ENCODE results near the gene ZSCAN22. TPM values are rescaled to one million over a fixed set of nuclear protein-coding genes. Genes with fewer than 3 reads are reported as not detected.

The ZSCAN22 gene
- total and polyA plus RNA-seq, 2 of the 13 experiments (the other 11 are each of a cell fraction or from before 2014, with no cell fraction given), result 2.5 to 3.5 TPM

DNA sequence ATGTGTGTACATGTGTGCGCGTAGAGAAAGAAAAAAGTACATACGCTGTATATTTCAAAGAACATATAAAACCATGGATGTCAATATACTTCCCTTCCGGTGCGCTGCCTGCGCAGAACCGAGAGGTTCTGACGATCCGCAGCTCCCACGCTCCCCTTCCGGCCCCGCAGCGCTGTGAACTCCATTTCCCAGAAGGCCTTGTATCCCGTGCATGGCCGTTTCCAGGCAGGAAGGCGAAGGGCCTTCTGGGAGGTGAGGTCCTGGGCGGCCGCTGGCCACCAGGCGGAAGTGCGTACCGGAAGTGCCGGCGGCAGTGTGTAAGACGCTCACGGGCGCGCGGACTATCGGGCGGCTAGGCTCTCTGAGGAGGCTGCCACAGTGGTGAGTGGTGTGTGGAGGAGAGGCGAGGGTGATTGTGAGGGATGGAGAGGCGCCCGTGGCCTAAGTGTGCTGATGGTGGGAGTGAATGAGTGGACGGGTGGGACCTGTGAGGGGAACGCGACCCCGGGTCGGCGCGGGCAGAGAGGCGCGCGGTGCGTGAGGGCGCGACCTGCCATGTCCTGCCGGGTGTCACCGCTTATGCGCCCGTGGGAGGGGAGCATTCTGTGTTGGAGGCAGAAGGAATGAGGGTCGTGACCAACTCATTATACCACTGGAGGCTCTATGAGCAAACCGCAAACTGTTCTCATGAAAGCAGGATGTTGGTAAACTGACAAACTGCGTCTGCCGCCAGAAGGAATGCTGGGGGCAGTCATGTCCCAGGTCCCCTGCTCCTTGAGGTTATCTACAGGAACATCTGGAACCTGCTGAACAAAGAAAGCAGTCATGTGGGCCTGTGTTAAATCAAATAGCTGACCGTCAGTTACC lies 21.5 kb upstream of the ZSCAN22 start, which contains the start of gene ERVK3-1 (continued):
- TF ChIP-seq, protein P1, sequence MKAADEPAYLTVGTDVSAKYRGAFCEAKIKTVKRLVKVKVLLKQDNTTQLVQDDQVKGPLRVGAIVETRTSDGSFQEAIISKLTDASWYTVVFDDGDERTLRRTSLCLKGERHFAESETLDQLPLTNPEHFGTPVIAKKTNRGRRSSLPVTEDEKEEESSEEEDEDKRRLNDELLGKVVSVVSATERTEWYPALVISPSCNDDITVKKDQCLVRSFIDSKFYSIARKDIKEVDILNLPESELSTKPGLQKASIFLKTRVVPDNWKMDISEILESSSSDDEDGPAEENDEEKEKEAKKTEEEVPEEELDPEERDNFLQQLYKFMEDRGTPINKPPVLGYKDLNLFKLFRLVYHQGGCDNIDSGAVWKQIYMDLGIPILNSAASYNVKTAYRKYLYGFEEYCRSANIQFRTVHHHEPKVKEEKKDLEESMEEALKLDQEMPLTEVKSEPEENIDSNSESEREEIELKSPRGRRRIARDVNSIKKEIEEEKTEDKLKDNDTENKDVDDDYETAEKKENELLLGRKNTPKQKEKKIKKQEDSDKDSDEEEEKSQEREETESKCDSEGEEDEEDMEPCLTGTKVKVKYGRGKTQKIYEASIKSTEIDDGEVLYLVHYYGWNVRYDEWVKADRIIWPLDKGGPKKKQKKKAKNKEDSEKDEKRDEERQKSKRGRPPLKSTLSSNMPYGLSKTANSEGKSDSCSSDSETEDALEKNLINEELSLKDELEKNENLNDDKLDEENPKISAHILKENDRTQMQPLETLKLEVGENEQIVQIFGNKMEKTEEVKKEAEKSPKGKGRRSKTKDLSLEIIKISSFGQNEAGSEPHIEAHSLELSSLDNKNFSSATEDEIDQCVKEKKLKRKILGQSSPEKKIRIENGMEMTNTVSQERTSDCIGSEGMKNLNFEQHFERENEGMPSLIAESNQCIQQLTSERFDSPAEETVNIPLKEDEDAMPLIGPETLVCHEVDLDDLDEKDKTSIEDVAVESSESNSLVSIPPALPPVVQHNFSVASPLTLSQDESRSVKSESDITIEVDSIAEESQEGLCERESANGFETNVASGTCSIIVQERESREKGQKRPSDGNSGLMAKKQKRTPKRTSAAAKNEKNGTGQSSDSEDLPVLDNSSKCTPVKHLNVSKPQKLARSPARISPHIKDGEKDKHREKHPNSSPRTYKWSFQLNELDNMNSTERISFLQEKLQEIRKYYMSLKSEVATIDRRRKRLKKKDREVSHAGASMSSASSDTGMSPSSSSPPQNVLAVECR (CRISPR knock-in tag; IDR thresholded peaks at IDR 0.05; ENCODE audit: borderline replicate concordance), result peak; percentile 98
- TF ChIP-seq PPARG (CRISPR knock-in tag; conservative IDR thresholded peaks at IDR 0.05), result 0 out of 2 replicates have a peak, but pooled peaks have one; percentile 14
- peak; percentile 73 for TF ChIP-seq RXRA (CRISPR knock-in tag; IDR thresholded peaks at IDR 0.05)
- TF ChIP-seq, protein P2, sequence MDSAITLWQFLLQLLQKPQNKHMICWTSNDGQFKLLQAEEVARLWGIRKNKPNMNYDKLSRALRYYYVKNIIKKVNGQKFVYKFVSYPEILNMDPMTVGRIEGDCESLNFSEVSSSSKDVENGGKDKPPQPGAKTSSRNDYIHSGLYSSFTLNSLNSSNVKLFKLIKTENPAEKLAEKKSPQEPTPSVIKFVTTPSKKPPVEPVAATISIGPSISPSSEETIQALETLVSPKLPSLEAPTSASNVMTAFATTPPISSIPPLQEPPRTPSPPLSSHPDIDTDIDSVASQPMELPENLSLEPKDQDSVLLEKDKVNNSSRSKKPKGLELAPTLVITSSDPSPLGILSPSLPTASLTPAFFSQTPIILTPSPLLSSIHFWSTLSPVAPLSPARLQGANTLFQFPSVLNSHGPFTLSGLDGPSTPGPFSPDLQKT (CRISPR knock-in tag; IDR thresholded peaks at IDR 0.05; ENCODE audit: borderline replicate concordance), result peak; percentile 78; the same call in 1 of the 2 replicates
- TF ChIP-seq GZF1 (CRISPR knock-in tag; IDR thresholded peaks at IDR 0.05), result no peak
- TF ChIP-seq, protein P3, sequence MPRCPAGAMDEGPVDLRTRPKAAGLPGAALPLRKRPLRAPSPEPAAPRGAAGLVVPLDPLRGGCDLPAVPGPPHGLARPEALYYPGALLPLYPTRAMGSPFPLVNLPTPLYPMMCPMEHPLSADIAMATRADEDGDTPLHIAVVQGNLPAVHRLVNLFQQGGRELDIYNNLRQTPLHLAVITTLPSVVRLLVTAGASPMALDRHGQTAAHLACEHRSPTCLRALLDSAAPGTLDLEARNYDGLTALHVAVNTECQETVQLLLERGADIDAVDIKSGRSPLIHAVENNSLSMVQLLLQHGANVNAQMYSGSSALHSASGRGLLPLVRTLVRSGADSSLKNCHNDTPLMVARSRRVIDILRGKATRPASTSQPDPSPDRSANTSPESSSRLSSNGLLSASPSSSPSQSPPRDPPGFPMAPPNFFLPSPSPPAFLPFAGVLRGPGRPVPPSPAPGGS (CRISPR knock-in tag; IDR thresholded peaks at IDR 0.05), result peak; percentile 64; the same call in 1 of the 2 replicates
- no peak for TF ChIP-seq ZSCAN30 (CRISPR knock-in tag; IDR thresholded peaks at IDR 0.05)
- TF ChIP-seq ZNF33B (CRISPR knock-in tag; IDR thresholded peaks at IDR 0.05), result no peak
- TF ChIP-seq ZNF605 (CRISPR knock-in tag; IDR thresholded peaks at IDR 0.05), result 0 out of 2 replicates have a peak, but pooled peaks have one; percentile 22
- TF ChIP-seq, protein P4, sequence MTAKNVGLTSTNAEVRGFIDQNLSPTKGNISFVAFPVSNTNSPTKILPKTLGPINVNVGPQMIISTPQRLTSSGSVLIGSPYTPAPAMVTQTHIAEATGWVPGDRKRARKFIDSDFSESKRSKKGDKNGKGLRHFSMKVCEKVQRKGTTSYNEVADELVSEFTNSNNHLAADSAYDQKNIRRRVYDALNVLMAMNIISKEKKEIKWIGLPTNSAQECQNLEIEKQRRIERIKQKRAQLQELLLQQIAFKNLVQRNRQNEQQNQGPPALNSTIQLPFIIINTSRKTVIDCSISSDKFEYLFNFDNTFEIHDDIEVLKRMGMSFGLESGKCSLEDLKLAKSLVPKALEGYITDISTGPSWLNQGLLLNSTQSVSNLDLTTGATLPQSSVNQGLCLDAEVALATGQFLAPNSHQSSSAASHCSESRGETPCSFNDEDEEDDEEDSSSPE (CRISPR knock-in tag; IDR thresholded peaks at IDR 0.05), result peak; percentile 76
- TF ChIP-seq POLR2AphosphoS5 (IDR thresholded peaks at IDR 0.05; ENCODE audit: low read depth, low read length), result peak; percentile 94
- no peak for TF ChIP-seq CCAR2 (optimal IDR thresholded peaks at IDR 0.05; ENCODE audit: low read depth, low read length)
- TF ChIP-seq ZNF546 (CRISPR knock-in tag; conservative IDR thresholded peaks at IDR 0.05), result peak; percentile 72; the same call in 1 of the 2 replicates
- 0 out of 2 replicates have a peak, but pooled peaks have one; percentile 48 for TF ChIP-seq ZNF790 (CRISPR knock-in tag; IDR thresholded peaks at IDR 0.05; ENCODE audit: borderline replicate concordance)
- TF ChIP-seq PITX1 (CRISPR knock-in tag; IDR thresholded peaks at IDR 0.05), result peak; percentile 63; the same call in 1 of the 2 replicates
- peak; percentile 94 for TF ChIP-seq HDAC1 (CRISPR knock-in tag; IDR thresholded peaks at IDR 0.05)
- TF ChIP-seq, protein P5, sequence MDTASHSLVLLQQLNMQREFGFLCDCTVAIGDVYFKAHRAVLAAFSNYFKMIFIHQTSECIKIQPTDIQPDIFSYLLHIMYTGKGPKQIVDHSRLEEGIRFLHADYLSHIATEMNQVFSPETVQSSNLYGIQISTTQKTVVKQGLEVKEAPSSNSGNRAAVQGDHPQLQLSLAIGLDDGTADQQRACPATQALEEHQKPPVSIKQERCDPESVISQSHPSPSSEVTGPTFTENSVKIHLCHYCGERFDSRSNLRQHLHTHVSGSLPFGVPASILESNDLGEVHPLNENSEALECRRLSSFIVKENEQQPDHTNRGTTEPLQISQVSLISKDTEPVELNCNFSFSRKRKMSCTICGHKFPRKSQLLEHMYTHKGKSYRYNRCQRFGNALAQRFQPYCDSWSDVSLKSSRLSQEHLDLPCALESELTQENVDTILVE (CRISPR knock-in tag; IDR thresholded peaks at IDR 0.05), result peak; percentile 62; the same call in 1 of the 2 replicates
- TF ChIP-seq ZNF567 (CRISPR knock-in tag; IDR thresholded peaks at IDR 0.05; ENCODE audit: borderline replicate concordance), result 0 out of 2 replicates have a peak, but pooled peaks have one; percentile 79
- TF ChIP-seq ZFP36 (IDR thresholded peaks at IDR 0.05; ENCODE audit: borderline replicate concordance, low read depth, low read length, partially characterized antibody), result no peak
